GM12878 (cell line): ENCODE results near the gene TFAP2E. TPM values are rescaled to one million over a fixed set of nuclear protein-coding genes. Genes with fewer than 3 reads are reported as not detected.

Experiments
- ATAC-seq: fragments of 200-7000 bp; cut with Tn5 transposase; 3 replicates; pipeline ENCODE4 v1.9.1; 2020; ENCODE audit warnings: mild to moderate bottlenecking, moderate library complexity
- BruUV-seq: library from RNA; stranded (reverse); fragments of 400-500 nt; replicated peaks from 2 replicates; lab custom pipeline; 2021; lab: Mats Ljungman, UMichigan
- CTCF ChIA-PET: fragments of 300-600 bp; sonication (Branson Sonifier 250); formaldehyde crosslinking; extraction: SDS; loops from one replicate; lab custom pipeline; 2021; ENCODE audit warnings: inconsistent platforms; lab: Yijun Ruan, JAX
- POLR2A ChIA-PET: fragments of 350-600 bp; formaldehyde crosslinking; extraction: SDS; loops from one replicate; lab custom pipeline; 2021; ENCODE audit warnings: inconsistent platforms; lab: Charles Lee
- RAD21 ChIA-PET: fragments of 300-600 bp; sonication (Branson Sonifier 250); formaldehyde crosslinking; loops from one replicate; lab custom pipeline; 2023; ENCODE audit warnings: antibody characterized with exemption; ENCODE audit not compliant: unreplicated experiment; lab: Charles Lee
- SMC1A ChIA-PET: fragments of 300-600 bp; sonication (Branson Sonifier 250); formaldehyde crosslinking; loops from one replicate; lab custom pipeline; 2023; ENCODE audit not compliant: unreplicated experiment, uncharacterized antibody; lab: Charles Lee
- DNase-seq: peaks from one replicate; pipeline ENCODE4 v3.0.0-alpha.2; 2011; ENCODE audit warnings: low read depth, low spot score
- FAIRE-seq: peaks from 3 replicates; lab custom pipeline; 2011; peaks lifted over from hg19 to GRCh38; lab: Jason Lieb, UNC
- H2AFZ ChIP-seq: 2 replicates; pipeline ENCODE4 v1.6.0; 2011; ENCODE audit warnings: low read depth, low read length, control low read depth; ENCODE audit not compliant: control insufficient read depth
- H3K27ac ChIP-seq: 2 replicates; pipeline ENCODE4 v1.5.1; 2011; ENCODE audit warnings: control low read depth; ENCODE audit not compliant: control insufficient read depth, insufficient read depth
- H3K27me3 ChIP-seq, 2 experiments: replicated peaks in 1 of 2; 2 replicates each; pipeline versions ENCODE4 v1.6.0 to v1.6.1; 2011; ENCODE audit warnings: low read length in 1 of 2; ENCODE audit not compliant: control insufficient read depth in 2 of 2, insufficient read depth in 2 of 2
- H3K36me3 ChIP-seq, 2 experiments: 2 replicates each; pipeline ENCODE4 v1.5.1; 2011; ENCODE audit warnings: low read length in 1 of 2; ENCODE audit not compliant: control insufficient read depth in 2 of 2, insufficient read depth in 2 of 2
- H3K4me1 ChIP-seq: 2 replicates; pipeline ENCODE4 v1.6.1; 2011; ENCODE audit warnings: mild to moderate bottlenecking, low read length, moderate library complexity, mixed read lengths; ENCODE audit not compliant: control insufficient read depth, insufficient read depth
- H3K4me2 ChIP-seq: 2 replicates; pipeline ENCODE4 v1.6.0; 2011; ENCODE audit warnings: control low read depth; ENCODE audit not compliant: control insufficient read depth, insufficient read depth
- H3K4me3 ChIP-seq: fragments of 200-600 bp; sonication (generic); 2 replicates; pipeline ENCODE4 v1.5.1; 2016
- H3K79me2 ChIP-seq: 2 replicates; pipeline ENCODE4 v1.6.0; 2011; ENCODE audit warnings: low read length; ENCODE audit not compliant: control insufficient read depth, insufficient read depth
- H3K9ac ChIP-seq: 2 replicates; pipeline ENCODE4 v1.8.0; 2011; ENCODE audit warnings: low read length, control low read depth, mixed read lengths; ENCODE audit not compliant: control insufficient read depth, insufficient read depth
- H3K9me3 ChIP-seq: replicated peaks from 3 replicates; pipeline ENCODE4 v1.5.1; 2011; ENCODE audit warnings: mild to moderate bottlenecking, low read length; ENCODE audit not compliant: control insufficient read depth, insufficient read depth
- H4K20me1 ChIP-seq: 2 replicates; pipeline ENCODE4 v1.6.0; 2011; ENCODE audit not compliant: control insufficient read depth, insufficient read depth
- EP300 ChIP-seq, 2 experiments: fragments of 150-350 bp in 1 of 2; IDR thresholded peaks; 2 replicates each; pipeline ENCODE4 v1.6.1; 2011 to 2012; ENCODE audit warnings: low read depth in 2 of 2, low read length in 2 of 2, borderline replicate concordance in 1 of 2, improper control_type of control experiment in 1 of 2, inconsistent platforms in 1 of 2; ENCODE audit not compliant: control insufficient read depth in 1 of 2
- ESRRA ChIP-seq: IDR thresholded peaks from 2 replicates; pipeline ENCODE4 v1.6.1; 2012; ENCODE audit warnings: mild to moderate bottlenecking, low read length, improper control_type of control experiment
- NFXL1 ChIP-seq: fragments of 450-650 bp; IDR thresholded peaks from 2 replicates; pipeline ENCODE4 v1.6.1; 2017; ENCODE audit warnings: antibody characterized with exemption, mild to moderate bottlenecking, borderline replicate concordance
- PAX8 ChIP-seq: fragments of 450-650 bp; IDR thresholded peaks from 2 replicates; pipeline ENCODE4 v1.6.1; 2017; ENCODE audit warnings: mild to moderate bottlenecking, moderate library complexity
- PML ChIP-seq: IDR thresholded peaks from 2 replicates; pipeline ENCODE4 v1.6.1; 2012; ENCODE audit warnings: low read length, inconsistent platforms
- STAT1 ChIP-seq: fragments of 450-650 bp; conservative IDR thresholded peaks from 2 replicates; pipeline ENCODE4 v1.6.1; 2014; ENCODE audit warnings: antibody characterized with exemption, mild to moderate bottlenecking
- SUZ12 ChIP-seq: fragments of 200-600 bp; sonication (generic); IDR thresholded peaks from one replicate; pipeline ENCODE4 v1.6.1; 2018; ENCODE audit warnings: antibody characterized with exemption, mild to moderate bottlenecking; ENCODE audit not compliant: unreplicated experiment
- WRNIP1 ChIP-seq: IDR thresholded peaks from 2 replicates; pipeline ENCODE4 v1.6.1; 2011; ENCODE audit warnings: low read depth, low read length, improper control_type of control experiment, borderline replicate concordance
- ZNF24 ChIP-seq: fragments of 450-650 bp; IDR thresholded peaks from 2 replicates; pipeline ENCODE4 v1.6.1; 2017; ENCODE audit warnings: antibody characterized with exemption, mild to moderate bottlenecking
- WGBS: methylation state at CpG from one replicate; pipeline ENCODE4 v1.1.6; 2016; ENCODE audit warnings: low lambda C conversion rate; ENCODE audit not compliant: insufficient replicate concordance, insufficient coverage; ENCODE audit errors: missing lambda C conversion rate; 5-methylcytosine and 5-hydroxymethylcytosine counted together
- in situ Hi-C: fragments of 300-500 bp; cut with MboI; formaldehyde crosslinking; loops from 9 replicates; pipeline ENCODE4 v1.14.3; 2018; ENCODE audit warnings: mixed read lengths
- intact Hi-C: fragments of 100-400 bp; cut with micrococcal nuclease; formaldehyde crosslinking; loops from one replicate; pipeline ENCODE4 v1.14.2; 2022; ENCODE audit not compliant: unreplicated experiment
- polyA plus RNA-seq, 11 experiments: library from polyadenylated mRNA; depleted of rRNA in 4 of 11; unstranded in 6 of 11; stranded (reverse) in 5 of 11; fragments of >200 nt; fragmentation: Nextera tagmentation in 4 of 11; fragmentation: Illumina TruSeq in 1 of 11; extraction: Ambion mirVana in 4 of 11; extraction: Trizol in 1 of 11; gene quantifications; 1 replicate in 1 of 11; 2 replicates in 10 of 11; pipeline versions ENCODE4 v1.2.1 to v1.2.3, GENCODE V29; 2011 to 2016; ENCODE audit warnings: inconsistent platforms in 2 of 11, missing spikeins in 2 of 11, low read depth in 1 of 11
- total RNA-seq, 4 experiments: library from RNA; depleted of rRNA in 3 of 4; stranded (reverse); fragments of >200 nt in 3 of 4; fragmentation: Illumina TruSeq in 1 of 4; extraction: Trizol in 1 of 4; gene quantifications; 2 replicates each; pipeline versions ENCODE4 v1.2.1 to v1.2.3, GENCODE V29; 2013 to 2021
- TF ChIP-seq, protein P1 (sequence below): IDR thresholded peaks from 2 replicates; pipeline ENCODE4 v1.6.1; 2012; ENCODE audit warnings: low read depth, low read length, improper control_type of control experiment
- TF ChIP-seq, protein P2 (sequence below): fragments of 450-650 bp; IDR thresholded peaks from 2 replicates; pipeline ENCODE4 v1.6.1; 2017; ENCODE audit warnings: mild to moderate bottlenecking, low read depth, inconsistent platforms; ENCODE audit not compliant: poor library complexity, severe bottlenecking

Gene TFAP2E
- total and polyA plus RNA-seq, 10 of the 15 experiments (the other 5 are each of a cell fraction or from before 2014, with no cell fraction given): 0.10 to 1.1 (median 0.43) TPM

DNA sequence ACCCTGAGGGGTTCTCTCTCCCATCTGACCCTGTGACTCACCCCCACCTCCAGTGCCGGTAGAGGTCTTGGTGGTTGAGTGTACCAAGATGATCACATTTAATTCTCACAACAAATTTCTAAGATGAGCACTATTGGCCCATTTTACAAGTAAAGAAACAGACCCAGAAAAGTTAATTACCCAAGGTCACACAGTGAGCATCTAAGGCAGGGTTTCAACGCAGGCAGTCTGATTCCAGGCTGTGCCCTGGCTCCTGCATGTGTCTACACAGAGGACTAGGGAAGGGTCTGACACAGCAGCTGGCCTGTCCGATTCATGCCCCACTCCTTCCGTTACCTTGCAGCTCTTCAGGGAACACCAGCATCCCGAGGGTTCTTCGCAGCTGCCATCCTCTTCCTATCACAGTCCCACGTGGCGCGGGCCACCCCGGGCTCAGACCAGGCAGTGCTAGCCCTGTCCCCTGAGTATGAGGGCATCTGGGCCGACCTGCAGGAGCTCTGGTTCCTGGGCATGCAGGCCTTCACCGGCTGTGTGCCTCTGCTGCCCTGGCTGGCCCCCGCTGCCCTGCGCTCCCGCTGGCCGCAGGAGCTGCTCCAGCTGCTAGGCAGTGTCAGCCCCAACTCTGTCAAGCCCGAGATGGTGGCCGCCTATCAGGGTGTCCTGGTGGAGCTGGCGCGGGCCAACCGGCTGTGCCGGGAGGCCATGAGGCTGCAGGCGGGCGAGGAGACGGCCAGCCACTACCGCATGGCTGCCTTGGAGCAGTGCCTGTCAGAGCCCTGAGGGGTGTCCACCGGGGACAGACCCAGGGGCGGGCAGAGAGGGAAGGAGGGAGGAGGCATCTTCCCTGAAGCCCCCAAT, 8.0 kb upstream of the TFAP2E start:
- Histone ChIP-seq H3K36me3 (peaks cover 0 to 12% of the 10 kb centered on the region in 2 experiments; a peak in 2 of 4 replicates), H3K9me3 (no peaks in the 10 kb centered on the region), H2AFZ (no peak overlapping the region), H3K79me2 (no peaks in the 10 kb centered on the region), H3K27me3 (no peaks in the 10 kb centered on the region), H3K27ac (no peak overlapping the region), H3K4me1 (no peaks in the 10 kb centered on the region; the same call in 1 of the 2 replicates), H4K20me1 (no peaks in the 10 kb centered on the region), H3K4me2 (no peak overlapping the region), H3K9ac (no peak overlapping the region), H3K4me3 (no peak overlapping the region)
- DNase-seq: no peak
- POLR2A ChIA-PET: interaction anchor here (1.1 kb wide), 1 partner anchor 114 kb away, joined by 6 read pairs; no protein-coding TSS in a partner anchor
- intact Hi-C loops: loop anchor here (1.0 kb wide), 1 partner anchor 114 kb away; no protein-coding TSS in a partner anchor
- no peak for FAIRE-seq
- in situ Hi-C loops: loop anchor here (5.0 kb wide), 3 partner anchors 113 to 212 kb away; partner anchors contain the start of gene C1orf216
- SMC1A ChIA-PET: interaction anchor here (0.7 to 5.9 kb wide), 16 partner anchors 9 to 214 kb away, joined by 3 to 128 read pairs (median 4); partner anchors contain the start of gene KIAA0319L
- TF ChIP-seq, protein P1, sequence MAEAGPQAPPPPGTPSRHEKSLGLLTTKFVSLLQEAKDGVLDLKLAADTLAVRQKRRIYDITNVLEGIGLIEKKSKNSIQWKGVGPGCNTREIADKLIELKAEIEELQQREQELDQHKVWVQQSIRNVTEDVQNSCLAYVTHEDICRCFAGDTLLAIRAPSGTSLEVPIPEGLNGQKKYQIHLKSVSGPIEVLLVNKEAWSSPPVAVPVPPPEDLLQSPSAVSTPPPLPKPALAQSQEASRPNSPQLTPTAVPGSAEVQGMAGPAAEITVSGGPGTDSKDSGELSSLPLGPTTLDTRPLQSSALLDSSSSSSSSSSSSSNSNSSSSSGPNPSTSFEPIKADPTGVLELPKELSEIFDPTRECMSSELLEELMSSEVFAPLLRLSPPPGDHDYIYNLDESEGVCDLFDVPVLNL: no peak
- 85% methylated on average over 27 of the region's 28 CpGs for WGBS
- BruUV-seq: no TSS peak
- ATAC-seq: no peak
- RAD21 ChIA-PET: interaction anchor here (0.7 to 3.1 kb wide), 15 partner anchors 9 to 208 kb away, joined by 3 to 128 read pairs (median 4); partner anchors contain the start of gene KIAA0319L
- CTCF ChIA-PET: interaction anchor here (0.6 to 5.9 kb wide), 44 partner anchors 9 to 486 kb away, joined by 3 to 248 read pairs (median 4); no protein-coding TSS in a partner anchor

DNA sequence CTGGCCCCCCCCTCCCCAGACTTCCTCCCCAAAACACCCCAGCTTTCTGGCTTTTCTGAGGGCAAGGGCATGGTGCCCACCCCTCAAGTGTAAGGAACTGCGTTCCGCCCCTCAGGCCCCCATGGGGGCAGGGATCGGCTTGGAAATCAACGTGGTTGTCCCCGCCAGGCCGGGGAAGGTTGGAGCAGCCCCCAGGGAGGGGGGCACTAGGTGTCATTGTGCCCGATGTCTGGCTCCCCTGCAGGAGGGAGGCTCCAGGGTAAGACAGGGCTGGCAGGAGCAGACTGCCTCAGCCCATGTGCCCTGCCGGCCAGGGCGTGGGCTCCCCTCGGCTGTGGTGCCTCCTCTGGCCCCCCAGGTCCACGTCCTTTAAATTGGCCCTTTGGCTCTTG, 7.4 kb upstream of the TFAP2E start:
- no peak overlapping the region for H3K4me2 ChIP-seq
- ChIA-PET CTCF (interaction anchor here (0.7 to 5.9 kb wide), 16 partner anchors 10 to 486 kb away, joined by 3 to 248 read pairs (median 5); partner anchors contain the start of gene CLSPN), POLR2A (no interaction called here), SMC1A (interaction anchor here (0.9 to 5.9 kb wide), 4 partner anchors 20 to 208 kb away, joined by 3 to 128 read pairs (median 6); no protein-coding TSS in a partner anchor), RAD21 (interaction anchor here (1.3 to 3.1 kb wide), 4 partner anchors 27 to 160 kb away, joined by 4 to 128 read pairs (median 6); no protein-coding TSS in a partner anchor)
- no peak overlapping the region for H2AFZ ChIP-seq
- H3K27ac ChIP-seq: no peak overlapping the region
- no peaks in the 10 kb centered on the region; the same call in 1 of the 2 replicates for H3K4me1 ChIP-seq
- no peak for FAIRE-seq
- no TSS peak for BruUV-seq
- in situ Hi-C loops (loop anchor here (5.0 kb wide), 2 partner anchors 152 to 212 kb away; partner anchors contain the start of gene C1orf216), intact Hi-C loops (no loop called here)
- WGBS: 99% methylated on average over 11 of the region's 11 CpGs
- DNase-seq: no peak
- no peaks in the 10 kb centered on the region for H3K9me3 ChIP-seq
- no peak for ATAC-seq
- H4K20me1 ChIP-seq: no peaks in the 10 kb centered on the region
- H3K79me2 ChIP-seq: no peaks in the 10 kb centered on the region
- no peak overlapping the region for H3K4me3 ChIP-seq
- no peak overlapping the region for H3K9ac ChIP-seq
- no peaks in the 10 kb centered on the region for H3K27me3 ChIP-seq
- H3K36me3 ChIP-seq: peaks cover 0 to 12% of the 10 kb centered on the region in 2 experiments; a peak in 2 of 4 replicates
- TF ChIP-seq ESRRA: no peak
- no peak for TF ChIP-seq EP300 (IDR thresholded peaks at IDR 0.05; ENCODE audit: borderline replicate concordance in 1 of 2, control insufficient read depth in 1 of 2, low read depth in 2 of 2, low read length in 2 of 2)
- TF ChIP-seq SUZ12: no peak
- no peak for TF ChIP-seq WRNIP1
- TF ChIP-seq PAX8: no peak
- TF ChIP-seq, protein P2, sequence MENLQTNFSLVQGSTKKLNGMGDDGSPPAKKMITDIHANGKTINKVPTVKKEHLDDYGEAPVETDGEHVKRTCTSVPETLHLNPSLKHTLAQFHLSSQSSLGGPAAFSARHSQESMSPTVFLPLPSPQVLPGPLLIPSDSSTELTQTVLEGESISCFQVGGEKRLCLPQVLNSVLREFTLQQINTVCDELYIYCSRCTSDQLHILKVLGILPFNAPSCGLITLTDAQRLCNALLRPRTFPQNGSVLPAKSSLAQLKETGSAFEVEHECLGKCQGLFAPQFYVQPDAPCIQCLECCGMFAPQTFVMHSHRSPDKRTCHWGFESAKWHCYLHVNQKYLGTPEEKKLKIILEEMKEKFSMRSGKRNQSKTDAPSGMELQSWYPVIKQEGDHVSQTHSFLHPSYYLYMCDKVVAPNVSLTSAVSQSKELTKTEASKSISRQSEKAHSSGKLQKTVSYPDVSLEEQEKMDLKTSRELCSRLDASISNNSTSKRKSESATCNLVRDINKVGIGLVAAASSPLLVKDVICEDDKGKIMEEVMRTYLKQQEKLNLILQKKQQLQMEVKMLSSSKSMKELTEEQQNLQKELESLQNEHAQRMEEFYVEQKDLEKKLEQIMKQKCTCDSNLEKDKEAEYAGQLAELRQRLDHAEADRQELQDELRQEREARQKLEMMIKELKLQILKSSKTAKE: no peak
- TF ChIP-seq ZNF24: no peak
- no peak for TF ChIP-seq STAT1
- TF ChIP-seq PML: no peak
- TF ChIP-seq NFXL1: no peak
